Kidney (tissue), 14 donors: ENCODE measurements around the gene MYO7A. TPM values are rescaled to one million over a fixed set of nuclear protein-coding genes. Genes with fewer than 3 reads are reported as not detected.

Experiments used
- DNase-seq, 5 donors: peaks; one replicate each; pipeline ENCODE4 v3.0.0-alpha.2; 2013 to 2020
- FAIRE-seq: peaks from 2 replicates; lab custom pipeline; 2012; peaks lifted over from hg19 to GRCh38; lab: Jason Lieb, UNC
- H3K27ac ChIP-seq, 2 donors: one replicate each; pipeline ENCODE4 v1.7.0; 2013; ENCODE audit warnings: low read depth in 2 of 2, low read length in 2 of 2, inconsistent platforms in 1 of 2
- H3K27me3 ChIP-seq: one replicate; pipeline ENCODE4 v1.7.1; 2013; ENCODE audit warnings: low read length, inconsistent platforms; ENCODE audit not compliant: control insufficient read depth, insufficient read depth
- H3K36me3 ChIP-seq, 3 donors: one replicate each; pipeline versions ENCODE4 v1.7.0 to v1.7.1; 2013; ENCODE audit warnings: low read length in 3 of 3, control low read depth in 1 of 3, inconsistent platforms in 1 of 3; ENCODE audit not compliant: insufficient read depth in 3 of 3, control insufficient read depth in 2 of 3
- H3K4me1 ChIP-seq, 3 donors: one replicate each; pipeline versions ENCODE4 v1.7.0 to v1.7.1; 2013; ENCODE audit warnings: low read length in 3 of 3, inconsistent platforms in 1 of 3, low read depth in 1 of 3; ENCODE audit not compliant: control insufficient read depth in 2 of 3, insufficient read depth in 2 of 3
- H3K4me3 ChIP-seq, 3 donors: one replicate each; pipeline versions ENCODE4 v1.7.0 to v1.8.1; 2013; ENCODE audit warnings: low read length in 3 of 3, control low read depth in 1 of 3, inconsistent platforms in 1 of 3
- H3K9ac ChIP-seq, 3 donors: one replicate each; pipeline versions ENCODE4 v1.7.0 to v1.7.1; 2013; ENCODE audit warnings: low read length in 3 of 3, control low read depth in 1 of 3, inconsistent platforms in 1 of 3
- H3K9me3 ChIP-seq, 3 donors: one replicate each; pipeline versions ENCODE4 v1.7.0 to v1.7.1; 2013; ENCODE audit warnings: low read length in 3 of 3, control low read depth in 1 of 3, inconsistent platforms in 1 of 3; ENCODE audit not compliant: control insufficient read depth in 2 of 3, insufficient read depth in 1 of 3
- intact Hi-C: fragments of 100-400 bp; cut with DNase I; formaldehyde crosslinking; loops from one replicate; pipeline ENCODE4 v1.11.1; 2022
- polyA plus RNA-seq: library from polyadenylated mRNA; stranded (reverse); fragments of 350-450 nt; fragmentation: Illumina TruSeq; extraction: RNeasy Lipid Tissue Mini Kit (QIAGEN cat#74804); gene quantifications from one replicate; pipeline ENCODE4 v1.2.3, GENCODE V29; 2014; ENCODE audit warnings: low read depth, low replicate concordance; ENCODE audit not compliant: insufficient read depth
- total RNA-seq: library from RNA; stranded (reverse); fragmentation: NEBNext Ultra II Directional; extraction: Animal tissue kit (Norgen Biotek cat#: 25700); gene quantifications from one replicate; pipeline ENCODE4 v1.2.1, GENCODE V29; 2021
- TF ChIP-seq, protein P1 (sequence below): IDR thresholded peaks from 3 replicates; pipeline ENCODE4 v1.5.1; 2012; ENCODE audit warnings: mild to moderate bottlenecking, moderate library complexity, borderline replicate concordance; ENCODE audit not compliant: insufficient read depth; ENCODE audit errors: extremely low read depth
- donor health status: control.
- donor health status: control.
- donor health status: control.
- donor health status: control.
- donor health status: control.
- donor health status: DM: yes; HTN: yes; CAD: no.
- donor health status: Normal renal cell carcinoma (clear cell type).

MYO7A gene
- total and polyA plus RNA-seq, 2 donors from 2014 or later = 6.1 to 10.7 TPM

DNA sequence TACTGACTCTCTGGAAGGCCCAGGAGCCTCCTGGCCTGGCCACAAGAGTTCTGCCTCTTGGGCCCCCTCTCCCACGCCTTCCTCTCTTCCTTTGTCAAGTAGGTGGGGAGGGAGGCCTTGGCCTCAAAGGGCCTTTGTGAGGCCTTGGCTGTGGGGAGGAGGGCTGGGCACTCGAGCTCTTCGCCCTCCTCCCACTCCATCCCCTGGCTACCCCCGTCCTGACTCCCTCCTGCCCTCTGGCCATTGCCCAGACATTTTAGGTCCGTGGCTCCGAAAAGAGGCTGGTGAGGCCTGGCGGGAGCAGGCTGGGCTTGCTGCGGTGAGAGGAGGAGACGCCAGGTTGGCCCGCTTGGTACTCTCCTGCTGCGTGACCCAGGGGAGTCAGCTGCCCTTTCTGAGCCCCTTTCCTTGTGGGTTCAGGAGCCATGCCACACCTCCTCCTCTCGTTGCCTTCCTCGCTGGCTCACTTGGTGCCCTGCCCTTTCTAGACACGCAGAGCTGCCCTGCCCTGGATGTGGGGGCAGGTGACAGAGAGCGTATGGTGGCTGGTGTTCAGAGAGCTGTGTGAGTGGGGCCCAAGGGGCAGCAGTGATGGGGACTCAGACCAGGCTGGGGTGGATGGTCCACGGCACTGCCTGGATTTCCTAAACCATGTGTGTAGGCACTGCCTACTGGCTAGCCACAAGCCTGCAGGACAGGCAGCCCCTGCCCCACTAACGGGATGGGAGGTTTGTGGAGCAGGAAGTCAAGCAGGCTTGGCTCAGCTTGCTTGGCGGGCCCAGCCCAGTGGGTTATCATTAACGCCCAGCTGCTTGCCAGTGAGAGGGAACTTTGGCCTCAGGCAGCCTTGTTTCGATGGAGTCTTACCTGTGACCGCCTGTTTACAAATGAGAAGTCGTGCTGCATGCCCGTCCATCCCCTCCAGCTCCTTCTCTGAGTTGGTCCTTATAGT lies 41.2 kb upstream of the MYO7A start:
- intact Hi-C loops = loop anchor here (5.0 kb wide), 1 partner anchor 34 kb away; no protein-coding TSS in a partner anchor
- Histone ChIP-seq H3K27me3 (no peaks in the 10 kb centered on the region), H3K9me3 (no peaks in the 10 kb centered on the region), H3K36me3 (no peaks in the 10 kb centered on the region), H3K4me1 (peaks cover 0 to 30% (median 24%) of the 10 kb centered on the region in 3 donors), H3K9ac (no peak overlapping the region), H3K4me3 (no peak overlapping the region), H3K27ac (peak overlapping the region; percentile 34 to 86)
- TF ChIP-seq, protein P1, sequence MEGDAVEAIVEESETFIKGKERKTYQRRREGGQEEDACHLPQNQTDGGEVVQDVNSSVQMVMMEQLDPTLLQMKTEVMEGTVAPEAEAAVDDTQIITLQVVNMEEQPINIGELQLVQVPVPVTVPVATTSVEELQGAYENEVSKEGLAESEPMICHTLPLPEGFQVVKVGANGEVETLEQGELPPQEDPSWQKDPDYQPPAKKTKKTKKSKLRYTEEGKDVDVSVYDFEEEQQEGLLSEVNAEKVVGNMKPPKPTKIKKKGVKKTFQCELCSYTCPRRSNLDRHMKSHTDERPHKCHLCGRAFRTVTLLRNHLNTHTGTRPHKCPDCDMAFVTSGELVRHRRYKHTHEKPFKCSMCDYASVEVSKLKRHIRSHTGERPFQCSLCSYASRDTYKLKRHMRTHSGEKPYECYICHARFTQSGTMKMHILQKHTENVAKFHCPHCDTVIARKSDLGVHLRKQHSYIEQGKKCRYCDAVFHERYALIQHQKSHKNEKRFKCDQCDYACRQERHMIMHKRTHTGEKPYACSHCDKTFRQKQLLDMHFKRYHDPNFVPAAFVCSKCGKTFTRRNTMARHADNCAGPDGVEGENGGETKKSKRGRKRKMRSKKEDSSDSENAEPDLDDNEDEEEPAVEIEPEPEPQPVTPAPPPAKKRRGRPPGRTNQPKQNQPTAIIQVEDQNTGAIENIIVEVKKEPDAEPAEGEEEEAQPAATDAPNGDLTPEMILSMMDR = no peak
- no peak for FAIRE-seq
- DNase-seq = peak in 1 of 5 donors; percentile 55

DNA sequence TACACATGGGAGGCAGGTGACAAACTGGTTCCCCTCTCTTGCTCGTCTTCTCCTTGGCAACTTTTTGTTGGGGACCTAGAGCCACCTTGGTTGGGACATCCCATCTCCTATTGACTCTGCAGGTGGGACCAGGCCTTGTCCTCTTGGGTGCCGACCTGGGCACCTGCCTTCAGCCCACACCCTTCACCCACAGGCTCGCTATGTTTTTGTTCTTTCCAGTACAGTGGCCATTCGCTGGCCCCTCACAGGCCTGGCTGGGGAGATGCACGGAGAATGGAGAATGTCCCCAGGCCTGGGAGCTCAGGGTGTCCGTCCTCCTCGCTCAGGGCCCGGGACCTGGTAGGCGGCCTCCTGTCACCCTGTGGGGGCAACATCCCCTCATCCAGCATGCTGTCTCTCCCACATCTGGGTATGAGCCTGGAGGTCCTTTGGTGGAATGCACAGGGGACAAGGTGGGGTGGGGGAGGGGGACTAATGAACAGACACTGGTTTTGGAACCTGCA lies 40.3 kb upstream of the MYO7A start:
- Histone ChIP-seq H3K27me3 (no peaks in the 10 kb centered on the region), H3K36me3 (no peaks in the 10 kb centered on the region), H3K27ac (peak overlapping the region; percentile 34 to 86), H3K9ac (no peak overlapping the region), H3K4me3 (no peak overlapping the region), H3K9me3 (no peaks in the 10 kb centered on the region), H3K4me1 (peaks cover 0 to 23% (median 19%) of the 10 kb centered on the region in 3 donors)
- intact Hi-C loops = loop anchor here (5.0 kb wide), 1 partner anchor 35 kb away; no protein-coding TSS in a partner anchor
- DNase-seq = peak in 1 of 5 donors; percentile 29
- TF ChIP-seq, protein P1 = no peak
- no peak for FAIRE-seq

DNA sequence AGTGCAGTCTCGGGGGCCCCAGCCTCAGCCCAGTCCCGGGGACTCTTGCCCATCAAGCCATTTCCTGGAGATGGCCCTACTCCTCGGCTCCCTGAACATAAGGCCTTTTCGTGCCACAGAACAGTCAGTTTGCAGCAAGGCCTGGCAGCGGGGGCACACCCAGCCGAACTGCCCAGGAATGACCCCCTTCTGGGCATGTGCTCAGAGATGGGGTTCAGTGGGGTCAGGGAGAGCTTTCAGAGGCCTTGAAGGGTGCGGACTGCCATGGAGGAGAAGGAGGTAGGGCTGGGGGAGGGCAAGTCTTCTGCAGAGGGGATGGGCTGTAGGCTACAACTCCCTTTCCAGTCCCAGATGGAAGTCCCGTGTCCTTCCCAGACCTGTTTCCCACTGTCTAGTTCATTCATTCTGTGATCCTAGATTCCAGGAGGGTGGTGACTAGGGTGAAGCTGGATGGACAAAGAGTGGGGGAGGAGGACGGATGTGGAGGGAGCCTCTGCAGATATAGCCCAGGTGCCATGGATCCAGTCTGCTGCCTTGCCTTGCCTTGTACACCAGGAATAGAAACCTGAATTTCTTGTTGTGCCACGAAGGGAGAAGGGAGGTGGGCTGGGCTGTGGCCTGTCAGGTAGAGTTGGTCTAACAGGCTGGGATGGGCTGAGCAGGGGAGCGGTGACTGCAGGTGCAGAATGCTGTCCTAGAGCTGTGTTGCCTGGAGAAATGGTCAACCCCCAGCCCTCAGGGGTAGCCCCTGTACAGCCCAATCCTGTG lies 39.6 kb upstream of the MYO7A start:
- H3K9ac ChIP-seq = no peak overlapping the region
- intact Hi-C loops = loop anchor here (5.0 kb wide), 1 partner anchor 36 kb away; no protein-coding TSS in a partner anchor
- peaks cover 0 to 21% (median 14%) of the 10 kb centered on the region in 3 donors for H3K4me1 ChIP-seq
- no peaks in the 10 kb centered on the region for H3K27me3 ChIP-seq
- H3K36me3 ChIP-seq = no peaks in the 10 kb centered on the region
- TF ChIP-seq, protein P1 = no peak
- no peaks in the 10 kb centered on the region for H3K9me3 ChIP-seq
- no peak overlapping the region for H3K4me3 ChIP-seq
- H3K27ac ChIP-seq = peak overlapping the region in 1 of 2 donors; percentile 32
- FAIRE-seq (no peak), DNase-seq (peak in 4 of 5 donors; percentile 59 to 85 (median 75))
